Skeletal muscle satellite cell (primary cell): ENCODE results near the gene SLC9A3.
"Not testable (repeated sequence)": the region's sequence is repeated elsewhere in the genome, so short reads cannot be mapped to it uniquely, and the experiment has no call there.

ENCODE experiments used
- H3K27me3 ChIP-seq: 2 replicates; pipeline ENCODE4 v1.7.0; 2013; ENCODE audit warnings: low read length; ENCODE audit not compliant: control insufficient read depth, insufficient read depth
- H3K36me3 ChIP-seq: 2 replicates; pipeline ENCODE4 v1.7.0; 2013; ENCODE audit warnings: mild to moderate bottlenecking, control low read depth, low read length; ENCODE audit not compliant: insufficient read depth
- H3K4me1 ChIP-seq: 2 replicates; pipeline ENCODE4 v1.7.0; 2013; ENCODE audit warnings: low read length; ENCODE audit not compliant: control insufficient read depth, insufficient read depth
- H3K4me2 ChIP-seq: 2 replicates; pipeline ENCODE4 v1.7.0; 2013; ENCODE audit warnings: mild to moderate bottlenecking, low read length
- H3K4me3 ChIP-seq: 2 replicates; pipeline ENCODE4 v1.7.0; 2013; ENCODE audit warnings: low read length
- H3K9ac ChIP-seq: 2 replicates; pipeline ENCODE4 v1.7.0; 2013; ENCODE audit warnings: mild to moderate bottlenecking, low read depth, low read length, moderate library complexity
- H3K9me3 ChIP-seq: replicated peaks from 2 replicates; pipeline ENCODE4 v1.7.0; 2013; ENCODE audit warnings: mild to moderate bottlenecking, control low read depth, low read length

SLC9A3 gene

GRCh38 chr5:567664-568060 is 43.4 kb upstream of the SLC9A3 start:
- Histone ChIP-seq H3K4me1 (peaks cover 5% of the 10 kb centered on the region), H3K4me3 (no peak overlapping the region), H3K9ac (no peak overlapping the region), H3K9me3 (no peaks in the 10 kb centered on the region), H3K4me2 (no peak overlapping the region), H3K36me3 (no peaks in the 10 kb centered on the region), H3K27me3 (peaks cover 47% of the 10 kb centered on the region)

GRCh38 chr5:566636-567309 is 42.5 kb upstream of the SLC9A3 start:
- Histone ChIP-seq H3K4me1 (peaks cover 5% of the 10 kb centered on the region), H3K9ac (no peak overlapping the region), H3K36me3 (no peaks in the 10 kb centered on the region), H3K27me3 (peaks cover 40% of the 10 kb centered on the region), H3K4me3 (no peak overlapping the region), H3K9me3 (no peaks in the 10 kb centered on the region), H3K4me2 (peak overlapping the region; percentile 40)

GRCh38 chr5:565782-566440 is 41.7 kb upstream of the SLC9A3 start:
- H3K27me3 ChIP-seq, result peaks cover 42% of the 10 kb centered on the region
- H3K4me3 ChIP-seq, result no peak overlapping the region
- peaks cover 5% of the 10 kb centered on the region for H3K4me1 ChIP-seq
- H3K4me2 ChIP-seq, result peak overlapping the region; percentile 40
- no peak overlapping the region for H3K9ac ChIP-seq
- H3K9me3 ChIP-seq, result no peaks in the 10 kb centered on the region
- no peaks in the 10 kb centered on the region for H3K36me3 ChIP-seq

- H3K36me3 ChIP-seq, result no peaks in the 10 kb centered on the region
- no peak overlapping the region for H3K4me2 ChIP-seq
- no peaks in the 10 kb centered on the region for H3K9me3 ChIP-seq
- H3K27me3 ChIP-seq, result peaks cover 26% of the 10 kb centered on the region
- H3K4me3 ChIP-seq, result no peak overlapping the region
- H3K4me1 ChIP-seq, result peaks cover 5% of the 10 kb centered on the region
- no peak overlapping the region for H3K9ac ChIP-seq
Observed at GRCh38 chr5:561408-561807, 37.2 kb upstream of the SLC9A3 start.

- H3K4me2 ChIP-seq, result no peak overlapping the region
- peaks cover 1% of the 10 kb centered on the region for H3K4me1 ChIP-seq
- H3K9me3 ChIP-seq, result no peaks in the 10 kb centered on the region
- H3K36me3 ChIP-seq, result no peaks in the 10 kb centered on the region
- peaks cover 20% of the 10 kb centered on the region for H3K27me3 ChIP-seq
- H3K4me3 ChIP-seq, result no peak overlapping the region
- H3K9ac ChIP-seq, result no peak overlapping the region
Observed at GRCh38 chr5:560792-561166, 36.5 kb upstream of the SLC9A3 start.

- Histone ChIP-seq H3K4me1 (no peaks in the 10 kb centered on the region), H3K27me3 (peaks cover 18% of the 10 kb centered on the region), H3K9me3 (no peaks in the 10 kb centered on the region), H3K36me3 (no peaks in the 10 kb centered on the region), H3K4me3 (no peak overlapping the region), H3K9ac (no peak overlapping the region), H3K4me2 (no peak overlapping the region)
Observed at GRCh38 chr5:558871-559503, 34.7 kb upstream of the SLC9A3 start.

- Histone ChIP-seq H3K4me3 (no peak overlapping the region), H3K36me3 (no peaks in the 10 kb centered on the region), H3K9me3 (no peaks in the 10 kb centered on the region), H3K4me2 (no peak overlapping the region), H3K4me1 (no peaks in the 10 kb centered on the region), H3K27me3 (peaks cover 18% of the 10 kb centered on the region), H3K9ac (no peak overlapping the region)
Observed at GRCh38 chr5:558326-558725, 34.1 kb upstream of the SLC9A3 start.

- H3K27me3 ChIP-seq, result peaks cover 18% of the 10 kb centered on the region
- not testable (repeated sequence) for H3K4me2 ChIP-seq, H3K9ac ChIP-seq, H3K36me3 ChIP-seq, H3K4me1 ChIP-seq, H3K9me3 ChIP-seq, H3K4me3 ChIP-seq
Observed at GRCh38 chr5:557917-558316, 33.7 kb upstream of the SLC9A3 start.

- Histone ChIP-seq H3K4me1 (no peaks in the 10 kb centered on the region), H3K36me3 (no peaks in the 10 kb centered on the region), H3K9me3 (no peaks in the 10 kb centered on the region), H3K4me2 (no peak overlapping the region), H3K4me3 (no peak overlapping the region), H3K9ac (no peak overlapping the region), H3K27me3 (peaks cover 18% of the 10 kb centered on the region)
Observed at GRCh38 chr5:556909-557441, 32.7 kb upstream of the SLC9A3 start.

- Histone ChIP-seq H3K9ac (no peak overlapping the region), H3K9me3 (no peaks in the 10 kb centered on the region), H3K4me1 (no peaks in the 10 kb centered on the region), H3K4me3 (no peak overlapping the region), H3K36me3 (no peaks in the 10 kb centered on the region), H3K27me3 (peaks cover 8% of the 10 kb centered on the region), H3K4me2 (no peak overlapping the region)
Observed at GRCh38 chr5:555058-555623, 30.9 kb upstream of the SLC9A3 start.

GRCh38 chr5:554284-554988 is 30.2 kb upstream of the SLC9A3 start:
- H3K9ac ChIP-seq, result no peak overlapping the region
- no peaks in the 10 kb centered on the region for H3K9me3 ChIP-seq
- no peak overlapping the region for H3K4me2 ChIP-seq
- no peak overlapping the region for H3K4me3 ChIP-seq
- peaks cover 10% of the 10 kb centered on the region for H3K27me3 ChIP-seq
- no peaks in the 10 kb centered on the region for H3K36me3 ChIP-seq
- no peaks in the 10 kb centered on the region for H3K4me1 ChIP-seq
